Esophagus squamous epithelium (tissue), 5 donors: ENCODE measurements around the gene ARMH3. TPM values are rescaled to one million over a fixed set of nuclear protein-coding genes. Genes with fewer than 3 reads are reported as not detected.

ENCODE experiments used
- DNase-seq: peaks from one replicate; lab custom pipeline; 2025; lab: John Stamatoyannopoulos, UW
- H3K27ac ChIP-seq, 4 donors: fragments of 200-600 bp; sonication (generic); one replicate each; pipeline ENCODE4 v1.5.1; 2016 to 2019; ENCODE audit warnings: mild to moderate bottlenecking in 1 of 4
- H3K27me3 ChIP-seq, 4 donors: fragments of 200-600 bp; sonication (generic); 1 replicate in 3 of 4; 2 replicates in 1 of 4; pipeline versions ENCODE4 v1.5.1 to v1.6.0; 2017 to 2021; ENCODE audit warnings: antibody characterized with exemption in 1 of 4
- H3K36me3 ChIP-seq, 3 donors: fragments of 200-600 bp; sonication (generic); one replicate each; pipeline ENCODE4 v1.5.1; 2016 to 2019
- H3K4me1 ChIP-seq, 3 donors: fragments of 200-600 bp; sonication (generic); one replicate each; pipeline ENCODE4 v1.5.1; 2017 to 2019
- H3K4me3 ChIP-seq, 4 donors: fragments of 200-600 bp; sonication (generic); 1 replicate in 3 of 4; 2 replicates in 1 of 4; pipeline ENCODE4 v1.5.1; 2016 to 2019; ENCODE audit warnings: mild to moderate bottlenecking in 2 of 4, moderate library complexity in 1 of 4
- H3K9me3 ChIP-seq, 3 donors: fragments of 200-600 bp; sonication (generic); one replicate each; pipeline ENCODE4 v1.5.1; 2016 to 2019
- POLR2A ChIP-seq, 4 donors: fragments of 450-650 bp; IDR thresholded peaks; one replicate each; pipeline ENCODE4 v1.6.1; 2017; ENCODE audit warnings: antibody characterized with exemption in 4 of 4, mild to moderate bottlenecking in 4 of 4, moderate library complexity in 3 of 4
- WGBS, 2 donors: methylation state at CpG; one replicate each; pipeline ENCODE4 v1.1.5; 2018; 5-methylcytosine and 5-hydroxymethylcytosine counted together
- intact Hi-C: fragments of 100-400 bp; cut with DNase I; formaldehyde crosslinking; loops from one replicate; pipeline ENCODE4 v1.15.0; 2022
- total RNA-seq, 4 donors: library from RNA; depleted of rRNA; stranded (reverse); fragments of >200 nt; gene quantifications; one replicate each; pipeline ENCODE4 v1.1.0, GENCODE V29; 2016
- TF ChIP-seq, protein P1 (sequence below), 6 experiments: fragments of 450-650 bp in 4 of 6; fragments of 200-600 bp in 2 of 6; sonication (generic) in 2 of 6; IDR thresholded peaks; one replicate each; pipeline ENCODE4 v1.5.1; 2016 to 2019; ENCODE audit warnings: antibody characterized with exemption in 6 of 6, mild to moderate bottlenecking in 4 of 6, moderate library complexity in 4 of 6
- donor health status: DM: yes; HTN: yes; CAD: no.

ARMH3 gene
- total RNA-seq, 4 donors from 2014 or later, result 13.3 to 17.2 (median 16.1) TPM

DNA sequence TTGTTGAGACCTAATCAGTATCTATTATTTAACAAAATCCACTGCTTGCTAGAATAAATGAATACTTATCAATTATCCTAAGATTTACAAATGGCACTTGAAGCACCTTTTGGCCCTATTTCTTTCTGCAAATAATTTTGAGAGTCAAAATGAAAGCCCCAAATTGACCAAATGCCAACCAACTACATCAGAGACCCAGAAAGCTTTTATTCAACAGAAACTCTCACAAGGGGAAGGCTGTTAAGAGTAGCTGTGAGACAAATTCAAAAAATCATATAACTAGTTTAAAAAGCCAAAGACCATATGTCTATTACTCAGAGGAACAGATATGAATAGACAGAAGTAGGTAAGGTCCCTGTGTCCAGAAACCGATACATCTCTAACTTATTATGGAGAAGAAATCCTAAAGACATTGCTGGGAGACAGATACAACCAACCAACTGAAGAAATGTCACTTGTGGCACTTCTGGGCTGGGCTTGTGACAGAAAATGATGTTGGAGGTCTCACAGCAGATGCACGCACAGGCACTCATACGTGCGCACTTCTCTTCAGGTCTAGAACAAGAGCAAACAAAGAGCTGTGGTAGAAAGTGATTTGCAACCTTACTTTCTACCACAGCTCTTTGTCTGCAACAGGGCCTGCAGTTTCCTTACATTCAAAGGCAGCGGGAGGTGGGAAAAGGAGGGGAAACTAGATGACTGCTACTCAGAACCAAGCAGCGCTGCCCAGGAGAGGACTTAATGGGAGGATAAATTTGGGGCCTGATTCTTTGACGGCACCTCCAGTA, 153.7 kb downstream of the ARMH3 start:
- WGBS, 2 donors, result 94% methylated on average over 7 of the region's 7 CpGs
- H3K4me3 ChIP-seq, result no peak overlapping the region

GRCh38 chr10:101901340-101901739, 154.6 kb downstream of the ARMH3 start:
- H3K27ac ChIP-seq, result no peak overlapping the region
- 88 to 97% methylated on average over 5 to 6 of the region's 6 CpGs for WGBS, 2 donors
- TF ChIP-seq POLR2A (IDR thresholded peaks at IDR 0.05), result no peak
- TF ChIP-seq, protein P1, sequence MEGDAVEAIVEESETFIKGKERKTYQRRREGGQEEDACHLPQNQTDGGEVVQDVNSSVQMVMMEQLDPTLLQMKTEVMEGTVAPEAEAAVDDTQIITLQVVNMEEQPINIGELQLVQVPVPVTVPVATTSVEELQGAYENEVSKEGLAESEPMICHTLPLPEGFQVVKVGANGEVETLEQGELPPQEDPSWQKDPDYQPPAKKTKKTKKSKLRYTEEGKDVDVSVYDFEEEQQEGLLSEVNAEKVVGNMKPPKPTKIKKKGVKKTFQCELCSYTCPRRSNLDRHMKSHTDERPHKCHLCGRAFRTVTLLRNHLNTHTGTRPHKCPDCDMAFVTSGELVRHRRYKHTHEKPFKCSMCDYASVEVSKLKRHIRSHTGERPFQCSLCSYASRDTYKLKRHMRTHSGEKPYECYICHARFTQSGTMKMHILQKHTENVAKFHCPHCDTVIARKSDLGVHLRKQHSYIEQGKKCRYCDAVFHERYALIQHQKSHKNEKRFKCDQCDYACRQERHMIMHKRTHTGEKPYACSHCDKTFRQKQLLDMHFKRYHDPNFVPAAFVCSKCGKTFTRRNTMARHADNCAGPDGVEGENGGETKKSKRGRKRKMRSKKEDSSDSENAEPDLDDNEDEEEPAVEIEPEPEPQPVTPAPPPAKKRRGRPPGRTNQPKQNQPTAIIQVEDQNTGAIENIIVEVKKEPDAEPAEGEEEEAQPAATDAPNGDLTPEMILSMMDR (IDR thresholded peaks at IDR 0.05), result no peak
- no peaks in the 10 kb centered on the region for H3K4me1 ChIP-seq
- H3K27me3 ChIP-seq, result no peaks in the 10 kb centered on the region
- no peak for DNase-seq
- no peaks in the 10 kb centered on the region for H3K9me3 ChIP-seq
- H3K4me3 ChIP-seq, result no peak overlapping the region
- H3K36me3 ChIP-seq, result peaks cover 0 to 17% (median 0%) of the 10 kb centered on the region in 3 donors
- intact Hi-C loops, result no loop called here

More for the DNA sequence above, 153.7 kb downstream of the ARMH3 start:
- H3K9me3 ChIP-seq, result no peaks in the 10 kb centered on the region
- H3K4me1 ChIP-seq, result no peaks in the 10 kb centered on the region
- DNase-seq, result no peak
- intact Hi-C loops, result no loop called here
- no peak for TF ChIP-seq POLR2A (IDR thresholded peaks at IDR 0.05)
- TF ChIP-seq, protein P1 (IDR thresholded peaks at IDR 0.05), result no peak
- H3K27me3 ChIP-seq, result no peaks in the 10 kb centered on the region
- peaks cover 0 to 17% (median 0%) of the 10 kb centered on the region in 3 donors for H3K36me3 ChIP-seq
- no peak overlapping the region for H3K27ac ChIP-seq

GRCh38 chr10:101897633-101898032, 158.3 kb downstream of the ARMH3 start:
- no peak overlapping the region for H3K4me3 ChIP-seq
- TF ChIP-seq, protein P1 (IDR thresholded peaks at IDR 0.05), result no peak
- TF ChIP-seq POLR2A (IDR thresholded peaks at IDR 0.05), result no peak
- H3K27me3 ChIP-seq, result no peaks in the 10 kb centered on the region
- no peaks in the 10 kb centered on the region for H3K9me3 ChIP-seq
- peaks cover 0 to 4% (median 0%) of the 10 kb centered on the region in 3 donors for H3K4me1 ChIP-seq
- intact Hi-C loops, result no loop called here
- WGBS, 2 donors, result 37 to 50% methylated on average over 4 of the region's 4 CpGs
- no peak overlapping the region for H3K27ac ChIP-seq
- H3K36me3 ChIP-seq, result peaks cover 0 to 9% (median 0%) of the 10 kb centered on the region in 3 donors
- DNase-seq, result no peak

- H3K9me3 ChIP-seq, result no peaks in the 10 kb centered on the region
- no peaks in the 10 kb centered on the region for H3K27me3 ChIP-seq
- peaks cover 0 to 4% (median 0%) of the 10 kb centered on the region in 3 donors for H3K4me1 ChIP-seq
- no peak for DNase-seq
- no peak overlapping the region for H3K4me3 ChIP-seq
- H3K27ac ChIP-seq, result no peak overlapping the region
- intact Hi-C loops, result no loop called here
- peaks cover 0 to 4% (median 0%) of the 10 kb centered on the region in 3 donors for H3K36me3 ChIP-seq
- TF ChIP-seq, protein P1 (IDR thresholded peaks at IDR 0.05), result no peak
- TF ChIP-seq POLR2A (IDR thresholded peaks at IDR 0.05), result no peak
- 67 to 94% methylated on average over 1 of the region's 1 CpG for WGBS, 2 donors
Observed at GRCh38 chr10:101896225-101896877, 159.6 kb downstream of the ARMH3 start.

- H3K36me3 ChIP-seq, result no peaks in the 10 kb centered on the region
- H3K9me3 ChIP-seq, result no peaks in the 10 kb centered on the region
- DNase-seq, result no peak
- intact Hi-C loops, result no loop called here
- TF ChIP-seq, protein P1 (IDR thresholded peaks at IDR 0.05), result no peak
- TF ChIP-seq POLR2A (IDR thresholded peaks at IDR 0.05), result no peak
- H3K4me1 ChIP-seq, result peaks cover 0 to 4% (median 0%) of the 10 kb centered on the region in 3 donors
- no peaks in the 10 kb centered on the region for H3K27me3 ChIP-seq
- H3K4me3 ChIP-seq, result no peak overlapping the region
- 67 to 80% methylated on average over 3 to 4 of the region's 4 CpGs for WGBS, 2 donors
- no peak overlapping the region for H3K27ac ChIP-seq
Observed at GRCh38 chr10:101895781-101896180, 160.2 kb downstream of the ARMH3 start.
